A549 (cell line): Measurements from ENCODE around the gene THAP7. TPM values are rescaled to one million over a fixed set of nuclear protein-coding genes. Genes with fewer than 3 reads are reported as not detected.

ENCODE experiments used
- ATAC-seq, 2 experiments: fragments of 200-7000 bp in 1 of 2; fragments of >200 bp in 1 of 2; cut with Nextera tagmentation in 1 of 2; cut with Tn5 transposase in 1 of 2; 3 replicates each; pipeline versions ENCODE4 v1.8.0 to v1.9.1; 2018 to 2020; ENCODE audit warnings: mild to moderate bottlenecking in 1 of 2, moderate library complexity in 1 of 2
- CTCF ChIA-PET: fragments of 300-600 bp; sonication (Branson Sonifier 250); formaldehyde crosslinking; extraction: SDS; loops from one replicate; lab custom pipeline; 2021; ENCODE audit warnings: antibody characterized with exemption, inconsistent platforms; lab: Yijun Ruan, JAX
- POLR2A ChIA-PET: fragments of 350-600 bp; formaldehyde crosslinking; extraction: SDS; loops from one replicate; lab custom pipeline; 2021; ENCODE audit warnings: antibody characterized with exemption, inconsistent platforms; lab: Yijun Ruan, JAX
- DNase-seq, 2 experiments: peaks; one replicate each; pipeline versions ENCODE4 v3.0.0 to v3.0.0-alpha.2; 2011 to 2016; ENCODE audit warnings: low read depth in 1 of 2, low spot score in 1 of 2
- FAIRE-seq: peaks from 2 replicates; lab custom pipeline; 2011; peaks lifted over from hg19 to GRCh38; lab: Jason Lieb, UNC
- H3K27ac ChIP-seq, 2 experiments: fragments of >200 bp; sonication (Bioruptor Twin); formaldehyde crosslinking; 3 replicates each; pipeline ENCODE4 v1.5.1; 2016 to 2017
- H3K4me1 ChIP-seq: fragments of >200 bp; sonication (Bioruptor Twin); formaldehyde crosslinking; 3 replicates; pipeline ENCODE4 v1.6.1; 2016
- H3K4me2 ChIP-seq: fragments of >200 bp; sonication (Bioruptor Twin); formaldehyde crosslinking; 3 replicates; pipeline ENCODE4 v1.6.1; 2016
- H3K4me3 ChIP-seq: fragments of >200 bp; sonication (Bioruptor Twin); formaldehyde crosslinking; 3 replicates; pipeline ENCODE4 v1.5.1; 2016
- H3K9me3 ChIP-seq: fragments of >200 bp; sonication (Bioruptor Twin); formaldehyde crosslinking; 3 replicates; pipeline ENCODE4 v1.6.1; 2016
- BCL3 ChIP-seq: fragments of >200 bp; sonication (Bioruptor Twin); formaldehyde crosslinking; IDR thresholded peaks from 3 replicates; pipeline ENCODE4 v1.6.1; 2016
- CTCF ChIP-seq: fragments of >200 bp; sonication (Bioruptor Twin); formaldehyde crosslinking; IDR thresholded peaks from 3 replicates; pipeline ENCODE4 v1.5.1; 2016
- E2F6 ChIP-seq: IDR thresholded peaks from 2 replicates; pipeline ENCODE4 v1.6.1; 2012; ENCODE audit warnings: low read depth, borderline replicate concordance
- ESRRA ChIP-seq: fragments of 150-350 bp; IDR thresholded peaks from 2 replicates; pipeline ENCODE4 v1.6.1; 2014; ENCODE audit warnings: mild to moderate bottlenecking, low read length, borderline replicate concordance
- HEYL ChIP-seq: fragments of 250-450 bp; sonication (Bioruptor Pico); IDR thresholded peaks from 2 replicates; pipeline ENCODE4 v1.8.0; 2021; ENCODE audit warnings: mild to moderate bottlenecking, moderate library complexity
- HMGXB4 ChIP-seq: fragments of 250-450 bp; sonication (Bioruptor Pico); IDR thresholded peaks from 2 replicates; pipeline ENCODE4 v1.5.0; 2021; ENCODE audit warnings: mild to moderate bottlenecking, moderate library complexity, borderline replicate concordance
- HOXA7 ChIP-seq: fragments of 250-450 bp; sonication (Bioruptor Pico); IDR thresholded peaks from 2 replicates; pipeline ENCODE4 v1.5.0; 2020; ENCODE audit warnings: mild to moderate bottlenecking, moderate library complexity
- HOXB5 ChIP-seq: fragments of 250-450 bp; sonication (Bioruptor Pico); IDR thresholded peaks from 2 replicates; pipeline ENCODE4 v1.5.0; 2020; ENCODE audit warnings: mild to moderate bottlenecking, moderate library complexity
- MAX ChIP-seq: IDR thresholded peaks from 2 replicates; pipeline ENCODE4 v1.6.1; 2012
- NFE2L2 ChIP-seq: fragments of 150-350 bp; conservative IDR thresholded peaks from 2 replicates; pipeline ENCODE4 v1.6.1; 2014; ENCODE audit warnings: low read length
- PBX3 ChIP-seq: IDR thresholded peaks from 2 replicates; pipeline ENCODE4 v1.6.1; 2012
- POLR2AphosphoS2 ChIP-seq: conservative IDR thresholded peaks from 2 replicates; pipeline ENCODE4 v1.6.1; 2012; ENCODE audit warnings: low read length, improper control_type of control experiment, inconsistent platforms
- RNF2 ChIP-seq: fragments of 200-600 bp; sonication (generic); IDR thresholded peaks from 2 replicates; pipeline ENCODE4 v1.6.1; 2016; ENCODE audit warnings: low read depth, mild to moderate bottlenecking, antibody characterized with exemption, moderate library complexity, borderline replicate concordance
- TP53 ChIP-seq: fragments of 250-450 bp; sonication (Bioruptor Pico); IDR thresholded peaks from 2 replicates; pipeline ENCODE4 v1.5.0; 2021; ENCODE audit warnings: mild to moderate bottlenecking, moderate library complexity
- ZFP36 ChIP-seq: fragments of 450-650 bp; IDR thresholded peaks from 2 replicates; pipeline ENCODE4 v1.6.1; 2014; ENCODE audit warnings: borderline replicate concordance; ENCODE audit not compliant: partially characterized antibody
- ZNF302 ChIP-seq: fragments of 250-450 bp; sonication (Bioruptor Pico); IDR thresholded peaks from 2 replicates; pipeline ENCODE4 v1.9.0; 2021; ENCODE audit warnings: inconsistent platforms, mild to moderate bottlenecking, moderate library complexity
- WGBS: methylation state at CpG from one replicate; pipeline ENCODE4 v1.1.6; 2017; ENCODE audit errors: missing lambda C conversion rate; 5-methylcytosine and 5-hydroxymethylcytosine counted together
- polyA plus RNA-seq, 4 experiments: library from polyadenylated mRNA; depleted of rRNA in 3 of 4; stranded (reverse); fragments of >200 nt; fragmentation: RNase III in 1 of 4; extraction: RNeasy Plus Mini Kit Qiagen cat#74134 plus additional on column Dnase treatment in 1 of 4; gene quantifications; 2 replicates in 3 of 4; 3 replicates in 1 of 4; pipeline ENCODE4 v1.2.3, GENCODE V29; 2011 to 2017

Gene THAP7
- polyA plus RNA-seq, 2 of the 4 experiments (the other 2 are of a cell fraction): 15.9 to 22.7 TPM

GRCh38 chr22:21025266-21025665 lies 23.3 kb upstream of the THAP7 start:
- no peak for ATAC-seq
- no peaks in the 10 kb centered on the region for H3K9me3 ChIP-seq
- DNase-seq: no peak
- CTCF ChIA-PET: no interaction called here
- H3K27ac ChIP-seq: no peak overlapping the region
- 54% methylated on average over 8 of the region's 8 CpGs for WGBS
- no peak overlapping the region for H3K4me2 ChIP-seq
- TF ChIP-seq CTCF: no peak
- no peak for TF ChIP-seq ZNF302 (CRISPR knock-in tag)
- TF ChIP-seq ZFP36: no peak
- TF ChIP-seq NFE2L2: no peak
- no peak for TF ChIP-seq RNF2
- TF ChIP-seq, all 56 proteins: peak for 0
- FAIRE-seq: no peak
- no peak overlapping the region for H3K4me3 ChIP-seq
- POLR2A ChIA-PET: no interaction called here
- no peaks in the 10 kb centered on the region for H3K4me1 ChIP-seq

- no peak overlapping the region for H3K27ac ChIP-seq
- POLR2A ChIA-PET: no interaction called here
- TF ChIP-seq MAX: no peak
- no peak for TF ChIP-seq BCL3
- no peak for TF ChIP-seq HOXA7 (CRISPR knock-in tag)
- TF ChIP-seq PBX3: no peak
- TF ChIP-seq HEYL (CRISPR knock-in tag): no peak
- no peak for TF ChIP-seq TP53 (CRISPR knock-in tag)
- no peak for TF ChIP-seq POLR2AphosphoS2
- no peaks in the 10 kb centered on the region for H3K9me3 ChIP-seq
- CTCF ChIA-PET: interaction anchor here (1.2 to 1.5 kb wide), 3 partner anchors 10 to 137 kb away, joined by 3 to 5 read pairs (median 3); no protein-coding TSS in a partner anchor
- WGBS: 50% methylated on average over 13 of the region's 13 CpGs
- ATAC-seq: peak; percentile 61 to 65; a peak in 3 of 6 replicates
- no peaks in the 10 kb centered on the region for H3K4me1 ChIP-seq
- FAIRE-seq: no peak
- no peak overlapping the region for H3K4me2 ChIP-seq
- no peak overlapping the region for H3K4me3 ChIP-seq
- DNase-seq: no peak
These were observed 21.2 kb upstream of the THAP7 start for GRCh38 chr22:21022955-21023614.

- H3K4me2 ChIP-seq: no peak overlapping the region
- H3K4me3 ChIP-seq: no peak overlapping the region
- no peaks in the 10 kb centered on the region for H3K4me1 ChIP-seq
- no peak overlapping the region for H3K27ac ChIP-seq
- ChIA-PET POLR2A (no interaction called here), CTCF (interaction anchor here (0.9 to 1.1 kb wide), 2 partner anchors 8 to 20 kb away, joined by 3 to 6 read pairs; no protein-coding TSS in a partner anchor)
- WGBS: 84% methylated on average over 8 of the region's 10 CpGs
- DNase-seq (no peak), ATAC-seq (0 out of 6 replicates have a peak, but pooled peaks of 1 of the 2 experiments have one; percentile 7), FAIRE-seq (no peak)
- no peaks in the 10 kb centered on the region for H3K9me3 ChIP-seq
- TF ChIP-seq ESRRA (no peak), BCL3 (no peak), HMGXB4 (CRISPR knock-in tag) (no peak), HOXB5 (CRISPR knock-in tag) (no peak), E2F6 (no peak)
These were observed 20.6 kb upstream of the THAP7 start for GRCh38 chr22:21022507-21022906.
